ENCODE results near the gene KMO. TPM values are rescaled to one million over a fixed set of nuclear protein-coding genes. Genes with fewer than 3 reads are reported as not detected.

KMO gene
- total RNA-seq, 1 experiment from 2014 or later: not detected

- POLR2A ChIA-PET: no interaction called here
- CTCF ChIA-PET: interaction anchor here (1.0 kb wide), 1 partner anchor 9 kb away, joined by 3 read pairs; no protein-coding TSS in a partner anchor
- Mint-ChIP-seq H3K9me3 (no peaks in the 10 kb centered on the region), H3K4me3 (no peak overlapping the region), H3K36me3 (no peaks in the 10 kb centered on the region), H3K4me1 (peaks cover 7% of the 10 kb centered on the region; the same call in 1 of the 2 replicates), H3K27me3 (ENCODE audit: low read depth) (peaks cover 9% of the 10 kb centered on the region), H3K27ac (no peak overlapping the region)
- no peak for ATAC-seq
- no peak for DNase-seq (ENCODE audit: low spot score)
- TF ChIP-seq SMAD4 (CRISPR knock-in tag; IDR thresholded peaks at IDR 0.05): no peak
- TF ChIP-seq ZNF425 (CRISPR knock-in tag; conservative IDR thresholded peaks at IDR 0.05): no peak
- no peak for TF ChIP-seq E2F5 (CRISPR knock-in tag; IDR thresholded peaks at IDR 0.05)
- TF ChIP-seq GABPB1 (CRISPR knock-in tag; IDR thresholded peaks at IDR 0.05): no peak
- no peak for TF ChIP-seq HMGXB4 (CRISPR knock-in tag; IDR thresholded peaks at IDR 0.05)
These were observed 7.2 kb upstream of the KMO start for GRCh38 chr1:241525026-241525425.

GRCh38 chr1:241527146-241527545, 5.0 kb upstream of the KMO start:
- H3K4me3 Mint-ChIP-seq: no peak overlapping the region
- ATAC-seq: no peak

More at GRCh38 chr1:241527146-241527545, 5.0 kb upstream of the KMO start:
- POLR2A ChIA-PET: no interaction called here
- no peak overlapping the region for H3K27ac Mint-ChIP-seq
- peaks cover 9% of the 10 kb centered on the region for H3K27me3 Mint-ChIP-seq (ENCODE audit: low read depth)
- no peaks in the 10 kb centered on the region for H3K9me3 Mint-ChIP-seq
- peaks cover 14% of the 10 kb centered on the region for H3K4me1 Mint-ChIP-seq
- no peak for DNase-seq (ENCODE audit: low spot score)
- TF ChIP-seq GRHL2 (CRISPR knock-in tag; IDR thresholded peaks at IDR 0.05; ENCODE audit: insufficient replicate concordance, severe bottlenecking) (no peak), CTCF (IDR thresholded peaks at IDR 0.05) (no peak), SMAD3 (CRISPR knock-in tag; IDR thresholded peaks at IDR 0.05; ENCODE audit: borderline replicate concordance) (no peak), MXD4 (CRISPR knock-in tag; IDR thresholded peaks at IDR 0.05; ENCODE audit: borderline replicate concordance) (no peak), PRDM15 (CRISPR knock-in tag; IDR thresholded peaks at IDR 0.05) (no peak), NR3C1 (CRISPR knock-in tag; conservative IDR thresholded peaks at IDR 0.05; ENCODE audit: low read depth) (no peak), ESRRA (CRISPR knock-in tag; IDR thresholded peaks at IDR 0.05; ENCODE audit: borderline replicate concordance) (no peak), USF2 (CRISPR knock-in tag; IDR thresholded peaks at IDR 0.05) (no peak), ZNF512 (CRISPR knock-in tag; IDR thresholded peaks at IDR 0.05; ENCODE audit: borderline replicate concordance) (no peak), HMGA2 (CRISPR knock-in tag; IDR thresholded peaks at IDR 0.05) (no peak)
- CTCF ChIA-PET: no interaction called here
- no peaks in the 10 kb centered on the region for H3K36me3 Mint-ChIP-seq

All from WTC11 (cell line).